Measurements from ENCODE around the gene PHF21A.
"Not testable (repeated sequence)": the region's sequence is repeated elsewhere in the genome, so short reads cannot be mapped to it uniquely, and the experiment has no call there.

PHF21A gene

GRCh38 chr11:45983471-45983845 is 137.8 kb downstream of the PHF21A start:
- DNase-seq (ENCODE audit: low read depth) = no peak
- no peak overlapping the region for H3K4me3 ChIP-seq (ENCODE audit: low read depth, low read length)
- TF ChIP-seq POLR2A (IDR thresholded peaks at IDR 0.05; ENCODE audit: extremely low read depth, insufficient read length) = no peak
- TF ChIP-seq MAX (IDR thresholded peaks at IDR 0.05; ENCODE audit: low read depth, low read length) = no peak
- TF ChIP-seq MYC (IDR thresholded peaks at IDR 0.05; ENCODE audit: low read depth, low read length) = no peak
- no peak for TF ChIP-seq CTCF (IDR thresholded peaks at IDR 0.05; ENCODE audit: low read depth, low read length)

GRCh38 chr11:45982656-45983470 is 138.4 kb downstream of the PHF21A start:
- peak; percentile 57 for DNase-seq (ENCODE audit: low read depth)
- no peak overlapping the region for H3K4me3 ChIP-seq (ENCODE audit: low read depth, low read length)
- TF ChIP-seq CTCF (IDR thresholded peaks at IDR 0.05; ENCODE audit: low read depth, low read length) (no peak), MYC (IDR thresholded peaks at IDR 0.05; ENCODE audit: low read depth, low read length) (no peak), POLR2A (IDR thresholded peaks at IDR 0.05; ENCODE audit: extremely low read depth, insufficient read length) (no peak), MAX (IDR thresholded peaks at IDR 0.05; ENCODE audit: low read depth, low read length) (no peak)

- not testable (repeated sequence) for DNase-seq (ENCODE audit: low read depth); H3K4me3 ChIP-seq (ENCODE audit: low read depth, low read length)
Observed at GRCh38 chr11:45981826-45982225, 139.4 kb downstream of the PHF21A start.

GRCh38 chr11:45974806-45975205 is 146.4 kb downstream of the PHF21A start:
- no peak overlapping the region for H3K4me3 ChIP-seq (ENCODE audit: low read depth, low read length)
- DNase-seq (ENCODE audit: low read depth) = no peak
- no peak for TF ChIP-seq POLR2A (IDR thresholded peaks at IDR 0.05; ENCODE audit: extremely low read depth, insufficient read length)
- no peak for TF ChIP-seq MAX (IDR thresholded peaks at IDR 0.05; ENCODE audit: low read depth, low read length)
- no peak for TF ChIP-seq CTCF (IDR thresholded peaks at IDR 0.05; ENCODE audit: low read depth, low read length)
- no peak for TF ChIP-seq MYC (IDR thresholded peaks at IDR 0.05; ENCODE audit: low read depth, low read length)

GRCh38 chr11:45973601-45974000 is 147.7 kb downstream of the PHF21A start:
- TF ChIP-seq POLR2A (IDR thresholded peaks at IDR 0.05; ENCODE audit: extremely low read depth, insufficient read length) (no peak), MYC (IDR thresholded peaks at IDR 0.05; ENCODE audit: low read depth, low read length) (no peak), MAX (IDR thresholded peaks at IDR 0.05; ENCODE audit: low read depth, low read length) (no peak), CTCF (IDR thresholded peaks at IDR 0.05; ENCODE audit: low read depth, low read length) (no peak)
- DNase-seq (ENCODE audit: low read depth) = no peak
- H3K4me3 ChIP-seq (ENCODE audit: low read depth, low read length) = no peak overlapping the region

- TF ChIP-seq CTCF (IDR thresholded peaks at IDR 0.05; ENCODE audit: low read depth, low read length) (no peak), MYC (IDR thresholded peaks at IDR 0.05; ENCODE audit: low read depth, low read length) (no peak), POLR2A (IDR thresholded peaks at IDR 0.05; ENCODE audit: extremely low read depth, insufficient read length) (no peak), MAX (IDR thresholded peaks at IDR 0.05; ENCODE audit: low read depth, low read length) (no peak)
- no peak overlapping the region for H3K4me3 ChIP-seq (ENCODE audit: low read depth, low read length)
- peak; percentile 7 for DNase-seq (ENCODE audit: low read depth)
Observed at GRCh38 chr11:45968901-45969300, 152.4 kb downstream of the PHF21A start.

All from NB4 (cell line).